A549 treated with GW870086 at 1 μM for 4 hours (cell line): Measurements from ENCODE around the gene FOLH1. TPM values are rescaled to one million over a fixed set of nuclear protein-coding genes. Genes with fewer than 3 reads are reported as not detected.

Source experiments
- total RNA-seq: library from RNA; stranded (reverse); fragments of 200-300 nt; extraction: Qiagen RNA extraction; gene quantifications from 5 replicates; pipeline ENCODE4 v1.2.3, GENCODE V29; 2022; ENCODE audit warnings: low read depth

FOLH1 gene
- total RNA-seq: not detected in 5 replicates

GRCh38 chr11:49208006-49208721 lies at the start of gene FOLH1:
Gene FOLH1 (minus strand): TSS chr11:49208602. CDS start chr11:49208409, 193 bp downstream.

Other genes starting within 250 kb of the FOLH1 start
- gene TRIM51G, start 224.7 kb downstream of the FOLH1 start, total RNA-seq: not detected in 5 replicates
- gene TRIM49B, start 179.8 kb downstream of the FOLH1 start, total RNA-seq: not detected in 5 replicates
- gene TRIM64C, start 149.5 kb downstream of the FOLH1 start, total RNA-seq: not detected in 5 replicates